Testis (tissue), 3 donors: ENCODE results near the gene PLLP. TPM values are rescaled to one million over a fixed set of nuclear protein-coding genes. Genes with fewer than 3 reads are reported as not detected.

Source experiments
- DNase-seq: peaks from one replicate; pipeline ENCODE4 v3.0.0-alpha.2; 2019
- H3K27ac ChIP-seq, 2 donors: fragments of 200-600 bp; sonication (generic); one replicate each; pipeline ENCODE4 v1.5.1; 2019
- H3K27me3 ChIP-seq: fragments of 200-600 bp; sonication (generic); one replicate; pipeline ENCODE4 v1.5.1; 2019
- H3K36me3 ChIP-seq: fragments of 200-600 bp; sonication (generic); one replicate; pipeline ENCODE4 v1.5.1; 2017; ENCODE audit warnings: low read depth; ENCODE audit errors: missing control alignments
- H3K4me1 ChIP-seq: fragments of 200-600 bp; sonication (generic); one replicate; pipeline ENCODE4 v1.5.1; 2019
- H3K4me3 ChIP-seq, 2 donors: fragments of 200-600 bp; sonication (generic); one replicate each; pipeline ENCODE4 v1.5.1; 2017 to 2019
- H3K9me3 ChIP-seq: fragments of 200-600 bp; sonication (generic); one replicate; pipeline ENCODE4 v1.5.1; 2017
- CTCF ChIP-seq, 3 experiments: fragments of 450-650 bp in 2 of 3; fragments of 200-600 bp in 1 of 3; sonication (generic) in 1 of 3; IDR thresholded peaks; one replicate each; pipeline ENCODE4 v1.5.1; 2016 to 2019; ENCODE audit warnings: antibody characterized with exemption in 3 of 3, mild to moderate bottlenecking in 2 of 3, moderate library complexity in 1 of 3
- POLR2A ChIP-seq: fragments of 450-650 bp; IDR thresholded peaks from one replicate; pipeline ENCODE4 v1.6.1; 2017; ENCODE audit warnings: antibody characterized with exemption, mild to moderate bottlenecking, moderate library complexity
- WGBS, 2 donors: methylation state at CpG; one replicate each; pipeline ENCODE4 v1.1.5; 2018; 5-methylcytosine and 5-hydroxymethylcytosine counted together
- intact Hi-C: fragments of 100-400 bp; cut with DNase I; formaldehyde crosslinking; loops from one replicate; pipeline ENCODE4 v1.15.1; 2023; ENCODE audit warnings: low total_unique reads
- polyA plus RNA-seq: library from polyadenylated mRNA; stranded (reverse); fragments of 350-450 nt; fragmentation: Illumina TruSeq; extraction: RNeasy Lipid Tissue Mini Kit (QIAGEN cat#74804); gene quantifications from one replicate; pipeline ENCODE4 v1.2.3, GENCODE V29; 2014; ENCODE audit warnings: low read depth, low replicate concordance; ENCODE audit not compliant: insufficient read depth
- total RNA-seq, 2 donors: library from RNA; depleted of rRNA; stranded (reverse); fragments of >200 nt; gene quantifications; one replicate each; pipeline ENCODE4 v1.2.3, GENCODE V29; 2016

The PLLP gene
- total and polyA plus RNA-seq, 3 donors from 2014 or later = 15.0 to 39.4 (median 36.1) TPM

GRCh38 chr16:57273359-57273758, 11.1 kb downstream of the PLLP start:
- DNase-seq = no peak
- Histone ChIP-seq H3K27ac (no peak overlapping the region), H3K36me3 (no peaks in the 10 kb centered on the region), H3K4me1 (peaks cover 28% of the 10 kb centered on the region), H3K9me3 (no peaks in the 10 kb centered on the region), H3K4me3 (no peak overlapping the region), H3K27me3 (no peaks in the 10 kb centered on the region)
- TF ChIP-seq CTCF (IDR thresholded peaks at IDR 0.05) (no peak), POLR2A (no peak)
- WGBS, 2 donors = 59 to 80% methylated on average over 1 of the region's 1 CpG
- intact Hi-C loops = no loop called here

GRCh38 chr16:57271867-57272495, 12.5 kb downstream of the PLLP start:
- TF ChIP-seq CTCF (IDR thresholded peaks at IDR 0.05) (no peak), POLR2A (no peak)
- intact Hi-C loops = no loop called here
- no peak overlapping the region for H3K4me3 ChIP-seq
- 78 to 83% methylated on average over 5 of the region's 5 CpGs for WGBS, 2 donors
- DNase-seq = no peak
- no peak overlapping the region for H3K27ac ChIP-seq
- H3K9me3 ChIP-seq = no peaks in the 10 kb centered on the region
- H3K27me3 ChIP-seq = no peaks in the 10 kb centered on the region
- peaks cover 41% of the 10 kb centered on the region for H3K4me1 ChIP-seq
- no peaks in the 10 kb centered on the region for H3K36me3 ChIP-seq

- no peaks in the 10 kb centered on the region for H3K9me3 ChIP-seq
- H3K27me3 ChIP-seq = no peaks in the 10 kb centered on the region
- WGBS, 2 donors = 89 to 93% methylated on average over 4 to 7 of the region's 7 CpGs
- H3K4me1 ChIP-seq = peaks cover 50% of the 10 kb centered on the region
- H3K27ac ChIP-seq = no peak overlapping the region
- H3K36me3 ChIP-seq = no peaks in the 10 kb centered on the region
- TF ChIP-seq CTCF (IDR thresholded peaks at IDR 0.05) (no peak), POLR2A (no peak)
- intact Hi-C loops = no loop called here
- H3K4me3 ChIP-seq = no peak overlapping the region
- no peak for DNase-seq
Observed at GRCh38 chr16:57271063-57271345, 13.5 kb downstream of the PLLP start.

- WGBS, 2 donors = 73 to 80% methylated on average over 21 to 25 of the region's 25 CpGs
Observed at GRCh38 chr16:57270221-57271062, 14.0 kb downstream of the PLLP start.

More at GRCh38 chr16:57270221-57271062, 14.0 kb downstream of the PLLP start:
- Histone ChIP-seq H3K9me3 (no peaks in the 10 kb centered on the region), H3K27ac (no peak overlapping the region), H3K27me3 (no peaks in the 10 kb centered on the region), H3K4me1 (peaks cover 52% of the 10 kb centered on the region), H3K4me3 (no peak overlapping the region), H3K36me3 (no peaks in the 10 kb centered on the region)
- intact Hi-C loops = no loop called here
- TF ChIP-seq CTCF (IDR thresholded peaks at IDR 0.05) (no peak), POLR2A (no peak)
- DNase-seq = no peak
